GM12891 (cell line): ENCODE results near the gene FBLL1.

ENCODE experiments used
- POLR2A ChIP-seq: IDR thresholded peaks from 2 replicates; pipeline ENCODE4 v1.6.1; 2011; ENCODE audit warnings: low read depth, low read length, control low read depth
- POLR2AphosphoS5 ChIP-seq: IDR thresholded peaks from 2 replicates; pipeline ENCODE4 v1.6.1; 2011; ENCODE audit warnings: low read depth, low read length, control low read depth

DNA sequence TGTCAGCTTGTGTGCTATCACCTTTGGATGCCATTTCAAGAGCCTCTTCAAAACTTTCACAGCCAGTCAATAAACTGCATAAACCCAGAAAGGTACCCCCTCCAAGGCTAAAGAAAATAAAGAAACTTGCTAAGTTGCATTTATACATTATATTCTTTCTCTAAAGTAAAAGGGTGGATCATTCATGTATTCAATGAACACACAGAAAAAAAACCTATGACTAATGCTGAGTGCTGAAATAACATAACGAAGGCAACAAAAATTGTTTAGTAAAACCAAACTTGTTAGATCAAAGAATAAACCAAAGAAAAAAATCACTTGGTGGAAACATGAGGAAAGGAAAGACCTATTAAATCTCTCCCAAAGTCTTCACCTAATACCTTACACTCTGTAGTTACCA, 34.9 kb downstream of the FBLL1 start:
- TF ChIP-seq POLR2AphosphoS5 (no peak), POLR2A (no peak)
